ENCODE measurements around the gene CUL3.

Gene CUL3

DNA sequence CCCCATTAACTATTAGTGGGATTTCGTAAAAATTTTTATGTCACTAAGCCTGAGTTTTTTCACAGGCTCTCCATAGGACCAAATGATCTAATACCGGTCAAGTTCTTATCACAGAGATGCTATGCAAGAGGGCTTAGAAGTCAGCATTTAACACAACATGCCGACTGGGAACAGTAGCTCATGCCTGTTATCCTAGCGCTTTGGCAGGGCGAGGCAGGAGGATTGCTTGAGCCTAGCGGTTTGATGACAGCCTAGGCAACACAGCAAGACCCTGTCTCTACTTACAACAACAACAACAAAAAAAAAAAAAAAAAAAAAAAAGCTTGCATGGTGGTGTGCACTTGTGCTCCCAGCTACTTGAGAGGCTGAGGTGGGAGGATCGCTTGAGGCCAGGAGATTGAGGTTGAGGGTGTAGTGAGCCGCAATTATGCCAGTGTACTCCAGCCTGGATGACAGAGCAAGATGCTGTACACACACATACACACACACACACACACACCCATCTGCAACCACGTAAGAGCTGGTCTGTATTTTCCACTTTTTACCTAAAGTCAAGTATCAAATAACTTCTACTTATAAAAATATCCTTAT is 115.7 kb downstream of the CUL3 start:
- no peak for DNase-seq (ENCODE audit: low spot score)

DNA sequence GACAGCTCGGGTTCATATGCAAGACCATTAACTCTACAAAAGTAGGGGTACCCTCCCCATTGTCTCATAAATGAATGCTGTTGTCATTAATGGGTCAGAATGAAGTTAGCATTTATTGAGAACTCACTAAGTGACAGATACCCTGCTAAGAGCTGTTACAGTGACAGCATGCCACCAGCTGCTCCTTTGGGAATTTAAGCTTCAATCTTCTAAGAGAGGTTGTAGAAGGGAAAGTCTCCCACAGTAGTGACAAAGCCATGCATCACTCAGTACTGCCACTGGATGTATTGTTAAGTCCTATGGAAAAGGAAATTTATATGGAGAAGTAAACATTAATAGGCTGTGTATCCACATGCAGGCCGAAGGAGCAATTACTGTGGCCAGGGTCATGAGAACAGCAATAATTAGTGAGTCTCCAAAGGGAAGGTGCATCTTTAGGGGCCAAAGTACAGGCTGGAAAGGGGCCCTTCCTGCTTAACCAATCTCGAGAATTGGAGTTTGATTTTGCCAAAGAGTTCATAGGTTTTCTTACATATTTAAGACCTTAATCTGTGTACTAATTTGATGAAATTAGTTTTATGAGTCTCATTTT is 118.8 kb downstream of the CUL3 start:
- DNase-seq (ENCODE audit: low spot score): no peak

DNA sequence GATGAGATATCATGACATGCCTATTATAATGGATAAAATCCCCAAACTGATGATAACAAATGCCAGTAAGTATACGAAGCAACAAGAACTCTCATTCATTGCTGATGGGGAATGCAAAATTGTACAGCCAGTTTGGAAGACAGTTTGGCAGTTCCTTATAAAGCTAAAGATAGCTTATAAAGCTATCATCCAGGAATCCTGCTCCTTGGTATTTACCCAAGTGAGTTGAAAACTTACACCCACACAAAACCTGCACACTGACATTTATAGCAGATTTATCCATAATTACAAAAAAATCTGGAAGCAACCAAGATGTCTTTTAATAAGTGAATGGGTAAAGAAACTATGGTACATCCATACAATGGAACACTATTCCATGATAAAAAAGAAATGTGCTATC is 123.8 kb downstream of the CUL3 start:
- no peak for DNase-seq (ENCODE audit: low spot score)

DNA sequence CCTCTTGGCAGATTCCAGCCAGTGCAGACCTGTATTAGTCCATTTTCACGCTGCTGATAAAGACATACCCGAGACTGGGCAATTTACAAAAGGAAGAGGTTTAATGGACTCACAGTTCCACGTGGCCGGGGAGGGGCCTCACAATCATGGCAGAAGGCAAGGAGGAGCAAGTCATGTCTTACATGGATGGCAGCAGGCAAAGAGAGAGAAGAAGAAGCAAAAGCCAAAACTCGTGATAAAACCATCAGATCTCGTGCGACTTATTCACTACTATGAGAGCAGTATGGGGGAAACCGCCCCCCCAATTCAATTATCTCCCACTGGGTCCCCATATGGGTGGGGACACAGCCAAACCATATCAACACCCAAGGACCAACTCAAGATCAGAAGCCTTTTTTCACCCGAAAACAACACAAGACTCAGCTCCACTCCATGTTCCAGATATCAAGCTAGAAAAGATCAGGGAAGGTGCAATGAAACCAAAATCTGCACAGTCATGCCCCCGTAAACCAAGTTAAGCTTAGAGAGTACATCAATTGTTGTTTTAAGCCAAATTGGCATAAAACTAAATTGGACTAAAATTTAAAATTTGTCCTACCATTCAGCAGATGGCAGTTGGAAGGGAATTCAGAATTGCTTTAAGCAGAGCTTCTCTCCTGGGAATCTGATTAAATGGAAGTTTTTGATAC is 127.6 kb downstream of the CUL3 start:
- no peak for DNase-seq (ENCODE audit: low spot score)

DNA sequence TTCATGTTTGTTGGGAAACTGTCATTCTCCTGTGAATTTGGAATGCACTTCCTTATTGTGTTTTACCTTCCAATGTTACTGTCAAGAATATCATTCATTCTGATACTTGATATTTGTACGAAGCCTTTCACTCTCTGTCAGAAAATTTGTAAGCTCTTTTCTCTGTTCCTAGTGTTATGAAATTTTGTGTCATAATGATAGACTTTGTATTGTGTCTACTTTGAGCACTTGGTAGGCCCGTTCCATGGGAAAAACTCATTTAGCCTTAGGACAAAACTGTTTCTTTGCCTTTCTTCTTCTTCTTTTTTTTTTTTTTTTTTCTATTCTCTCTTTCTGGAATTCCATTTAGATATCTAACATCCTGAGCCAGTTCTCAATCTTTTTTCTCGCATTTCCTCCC is 131.3 kb downstream of the CUL3 start:
- DNase-seq (ENCODE audit: low spot score): no peak

DNA sequence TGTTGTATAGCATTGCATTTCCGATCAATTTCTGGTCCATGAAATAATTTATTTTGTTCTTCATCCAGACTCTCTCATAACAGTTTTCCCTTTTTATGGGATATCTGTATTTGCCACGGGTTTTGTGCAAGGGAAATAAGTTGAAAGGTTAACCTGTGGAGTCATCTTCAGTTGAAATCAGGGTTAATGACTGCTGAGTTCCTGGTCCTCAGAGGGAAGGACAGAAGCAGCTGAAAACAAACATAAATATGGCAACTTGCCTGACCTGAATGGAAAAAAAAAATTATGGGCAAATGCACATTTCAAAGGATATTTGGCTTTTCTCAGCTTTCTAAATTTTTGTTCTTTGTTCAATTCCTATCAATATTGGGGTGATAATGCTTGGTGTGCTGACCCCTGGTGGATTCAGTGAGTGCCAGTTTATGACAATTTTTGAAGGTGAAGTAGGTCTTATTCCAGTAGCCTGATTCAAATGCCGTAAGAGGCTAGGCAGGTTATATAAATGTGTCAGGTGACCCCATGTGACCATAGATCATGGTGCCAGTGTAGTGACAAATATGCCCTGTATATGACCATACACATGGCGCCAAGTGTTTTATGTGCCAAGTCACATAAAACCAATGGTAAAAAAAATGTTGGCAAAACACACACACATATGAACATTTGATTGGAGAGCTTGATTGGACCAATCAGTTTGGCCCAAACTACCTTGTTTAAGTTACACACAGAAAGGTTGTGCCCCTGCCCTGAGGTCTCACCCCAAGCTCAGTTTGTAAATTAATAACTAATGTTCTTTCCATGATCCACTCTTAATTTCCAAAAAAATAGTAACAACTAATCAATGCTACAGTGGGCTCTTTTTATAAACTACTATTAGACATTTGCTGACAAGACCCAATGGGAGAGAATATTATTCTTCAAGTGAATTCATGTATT is 135.7 kb downstream of the CUL3 start:
- peak; percentile 35 for DNase-seq (ENCODE audit: low spot score)

DNA sequence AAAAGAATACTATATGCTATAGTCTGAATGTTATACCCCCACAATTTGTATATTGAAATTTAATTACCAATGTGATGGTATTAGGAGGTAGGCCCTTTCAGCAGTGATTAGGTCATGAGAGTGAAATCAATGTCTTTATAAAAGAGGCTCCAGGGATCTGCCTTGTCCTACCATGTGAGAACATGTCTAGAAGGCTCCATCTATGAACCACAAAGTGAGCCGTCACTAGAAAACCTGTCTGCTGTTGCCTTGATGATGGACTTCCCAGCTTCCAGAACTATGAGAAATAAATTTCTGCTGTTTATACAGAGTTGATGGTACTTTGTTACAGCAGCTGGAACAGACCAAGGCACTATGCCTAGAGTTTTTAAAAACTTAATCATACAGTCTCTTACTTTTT is 136.9 kb downstream of the CUL3 start:
- DNase-seq (ENCODE audit: low spot score): no peak

DNA sequence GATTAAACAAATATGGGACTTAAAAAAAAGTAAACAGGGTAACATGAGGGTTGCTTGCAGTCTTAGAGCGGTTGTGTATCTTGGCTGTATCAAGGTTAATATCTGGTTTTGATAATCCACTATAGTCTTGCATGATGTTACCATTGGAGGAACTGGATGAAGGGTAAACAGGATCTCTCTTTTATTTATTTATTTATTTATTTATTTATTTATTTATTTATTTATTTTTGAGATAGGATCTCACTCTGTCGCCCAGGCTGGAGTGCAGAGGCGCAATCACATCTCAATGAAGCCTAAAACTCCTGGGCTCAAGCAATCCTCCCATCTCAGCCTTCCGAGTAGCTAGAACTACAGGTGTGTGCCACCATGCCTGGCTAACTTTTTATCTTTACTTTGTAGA is 140.4 kb downstream of the CUL3 start:
- no peak for DNase-seq (ENCODE audit: low spot score)

DNA sequence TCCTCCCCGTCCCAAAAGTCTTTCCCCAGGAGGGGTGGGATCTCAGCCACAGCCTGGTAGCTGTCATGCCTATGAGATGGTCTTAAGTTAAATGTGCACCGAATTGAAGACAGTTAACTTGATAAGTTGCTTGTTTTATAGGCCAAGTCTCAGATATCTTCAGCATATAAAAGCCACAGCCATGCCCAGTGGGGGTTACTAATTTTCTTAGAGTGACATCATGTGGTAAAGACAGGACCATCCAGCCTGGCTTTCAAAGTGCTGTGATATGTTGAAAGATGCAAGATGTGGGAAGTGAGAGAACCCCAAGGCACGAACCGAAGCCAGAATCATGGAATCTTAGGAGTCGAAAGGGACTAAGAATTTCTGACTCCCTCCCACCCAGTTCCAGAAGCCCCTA is 141.1 kb downstream of the CUL3 start:
- no peak for DNase-seq (ENCODE audit: low spot score)

DNA sequence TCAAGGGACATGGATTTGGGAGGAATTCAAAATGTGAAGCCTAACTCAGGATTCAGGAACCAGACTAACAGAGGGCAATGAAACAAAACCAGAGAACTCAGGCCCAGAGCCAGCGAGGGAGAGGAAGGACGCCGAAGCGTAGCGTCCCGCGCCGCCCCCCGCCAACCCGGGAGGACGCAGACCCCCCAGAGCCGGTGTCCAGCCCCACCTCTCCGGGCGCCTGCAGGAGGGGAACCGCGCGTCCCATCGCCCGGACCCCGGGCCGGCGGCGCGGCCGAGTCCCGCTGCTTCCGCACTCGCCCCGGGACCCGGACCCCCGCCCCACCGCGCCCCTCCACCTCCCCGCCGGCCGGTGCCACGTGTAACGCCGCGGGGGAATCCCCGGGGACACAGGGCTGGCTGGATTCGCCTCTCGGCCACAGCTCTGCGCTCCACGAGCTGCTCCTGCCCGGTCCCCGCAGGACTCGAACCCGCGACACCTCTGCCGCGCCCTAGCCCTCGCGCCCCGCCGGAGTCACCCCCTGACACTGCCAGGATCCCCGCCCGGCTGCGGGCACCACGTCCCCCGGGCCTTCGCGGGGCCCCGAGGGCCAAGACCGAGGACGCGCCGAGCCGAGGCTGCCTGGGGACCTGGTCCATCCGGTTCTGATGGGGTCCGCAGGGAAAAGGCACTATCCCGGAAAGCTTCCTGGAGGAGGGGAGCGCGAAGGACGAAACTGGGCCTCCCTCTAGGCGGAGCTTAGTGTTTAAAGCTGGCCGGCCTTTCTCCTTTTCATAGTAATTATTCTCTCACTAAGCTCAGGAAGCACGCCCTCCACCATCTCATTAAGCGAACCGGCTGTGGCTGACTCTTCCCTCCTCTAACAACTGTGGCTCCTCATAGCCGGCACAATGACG is 142.8 kb downstream of the CUL3 start:
- DNase-seq (ENCODE audit: low spot score): peak; percentile 14

DNA sequence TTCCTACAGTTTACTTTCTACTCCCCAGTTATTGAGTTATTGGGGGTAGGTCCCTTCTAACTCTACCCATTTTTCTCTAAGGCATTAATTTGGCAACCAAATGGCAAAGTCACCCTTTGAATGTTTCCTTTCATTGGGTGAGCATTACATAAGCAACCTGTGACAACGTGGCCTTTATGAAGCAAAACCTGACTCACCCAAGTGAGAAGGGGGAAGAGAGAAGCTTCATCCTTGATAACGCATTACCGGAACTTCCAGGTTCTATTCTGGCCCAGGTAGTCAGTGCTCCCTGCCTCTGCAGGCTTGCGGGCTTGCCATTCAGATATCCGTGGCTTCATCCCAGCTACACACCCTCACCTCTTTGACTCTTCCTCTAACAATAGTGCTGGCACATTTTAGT is 144.2 kb downstream of the CUL3 start:
- DNase-seq (ENCODE audit: low spot score): no peak

DNA sequence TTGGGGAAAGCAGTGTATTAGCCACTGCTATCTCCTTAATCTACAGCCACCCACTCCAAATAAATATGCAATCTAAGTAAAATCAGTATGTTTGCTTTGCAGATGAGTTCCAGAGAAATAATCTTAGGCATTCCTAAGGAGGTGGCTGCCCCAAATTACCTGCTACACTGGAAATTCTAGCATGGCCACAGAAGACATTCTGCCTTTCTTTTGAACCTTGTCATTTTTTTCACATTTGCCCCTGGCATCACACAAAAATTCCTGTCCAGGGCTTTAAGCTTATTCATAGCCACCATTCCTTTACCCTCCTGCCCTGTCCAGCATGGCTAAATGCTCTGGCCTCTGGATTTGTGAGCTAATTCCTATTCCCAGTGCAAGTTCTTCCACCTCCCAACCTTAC is 146.4 kb downstream of the CUL3 start:
- no peak for DNase-seq (ENCODE audit: low spot score)

DNA sequence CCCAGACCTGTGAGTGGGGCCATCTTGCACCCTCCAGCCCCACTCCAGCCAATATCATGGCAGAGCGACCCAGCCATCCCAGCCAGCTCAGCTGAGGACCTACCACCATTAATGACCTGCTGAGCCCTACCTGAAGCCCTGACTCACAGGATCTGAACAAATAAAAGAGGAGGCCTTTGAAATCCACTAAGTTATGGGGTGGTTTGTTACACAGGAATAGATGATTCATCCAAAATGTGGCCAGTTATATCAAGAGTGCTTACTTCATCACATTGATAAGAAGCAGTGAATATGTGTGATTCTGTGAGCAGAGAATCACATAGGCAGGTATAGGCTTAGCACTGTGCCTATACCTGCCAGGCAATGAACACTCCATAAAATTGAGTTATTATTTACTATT is 148.5 kb downstream of the CUL3 start:
- DNase-seq (ENCODE audit: low spot score): no peak

DNA sequence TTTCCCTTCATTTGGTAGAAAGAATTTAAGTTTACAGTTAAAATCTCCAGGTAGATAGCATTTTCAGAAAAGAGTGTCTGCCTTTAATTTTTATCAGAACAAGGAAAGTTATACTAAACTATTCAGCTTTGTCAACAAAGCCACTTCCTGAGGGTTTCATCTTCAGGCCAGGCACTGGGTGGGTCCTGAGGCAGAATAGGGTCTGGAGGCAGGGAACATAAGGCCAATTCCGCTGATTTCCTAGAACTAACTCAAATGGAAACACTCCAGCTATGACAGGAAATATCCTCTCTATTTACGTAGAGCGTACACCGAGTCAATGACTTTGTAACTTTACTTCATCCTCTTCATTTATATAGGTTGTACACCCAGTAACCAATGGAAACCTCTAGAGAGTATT is 150.5 kb downstream of the CUL3 start:
- DNase-seq (ENCODE audit: low spot score): no peak

DNA sequence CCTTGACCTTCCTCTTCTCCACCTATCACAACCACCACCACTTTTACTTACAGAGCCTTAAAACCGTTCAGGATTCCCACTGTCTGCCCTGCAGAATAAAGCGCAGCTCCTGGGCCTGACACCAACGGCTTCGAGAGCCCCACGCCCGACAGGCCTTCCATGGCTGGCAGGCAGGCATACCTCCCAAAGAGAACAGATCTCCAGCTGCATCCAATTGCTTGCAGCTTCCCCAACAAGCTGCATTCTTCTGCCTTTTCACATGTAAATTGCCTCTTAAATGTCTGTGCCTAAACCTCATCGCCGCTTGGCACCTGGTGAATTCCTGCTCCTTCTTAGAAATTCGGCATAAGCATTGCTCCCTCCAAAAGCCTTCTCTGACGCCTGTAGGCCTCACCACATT is 151.7 kb downstream of the CUL3 start:
- peak; percentile 78 for DNase-seq (ENCODE audit: low spot score)

DNA sequence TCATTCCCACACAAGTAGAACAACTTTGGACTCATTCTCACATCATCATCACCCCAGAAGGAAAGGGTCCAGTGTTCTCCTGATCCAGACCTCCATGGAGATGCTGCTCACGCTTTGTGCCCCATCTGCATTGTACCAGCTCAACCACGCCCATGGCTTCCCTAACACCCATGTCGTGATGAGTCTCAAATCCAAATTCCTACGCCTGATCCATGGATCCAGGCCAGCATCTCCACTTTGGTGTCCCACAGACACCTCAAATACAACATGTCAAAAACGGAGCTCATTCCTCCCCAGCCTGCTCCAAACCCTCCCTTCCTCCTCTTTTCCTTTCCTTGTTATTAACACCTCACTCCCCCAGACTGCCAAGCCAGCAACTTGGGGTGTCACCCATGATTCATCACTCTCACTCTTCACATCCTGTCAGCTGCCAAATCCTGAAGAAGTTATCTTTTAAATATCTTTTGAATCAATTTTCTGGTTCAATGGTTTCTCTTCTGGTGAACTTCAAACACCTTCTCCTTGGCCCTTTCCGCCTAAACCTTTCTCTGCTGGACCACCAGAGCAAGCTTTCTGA is 153.1 kb downstream of the CUL3 start:
- no peak for DNase-seq (ENCODE audit: low spot score)

DNA sequence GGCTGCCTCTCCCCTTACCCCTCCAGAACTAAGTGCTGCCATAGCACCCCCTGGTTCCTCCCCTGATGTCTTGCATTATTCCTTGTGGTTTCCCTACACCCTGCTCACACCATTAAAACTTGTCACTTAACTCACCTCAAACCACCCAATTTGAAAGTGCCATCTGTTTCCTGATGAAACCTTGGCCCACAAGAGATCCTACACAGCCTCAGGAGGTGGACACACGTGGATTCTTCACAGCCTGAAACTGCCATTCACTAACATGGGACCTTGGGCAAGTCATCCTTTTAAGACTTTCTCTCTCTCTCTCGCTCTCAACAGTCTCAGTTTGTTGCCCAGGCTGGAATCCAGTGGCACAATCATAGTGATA is 155.7 kb downstream of the CUL3 start:
- no peak for DNase-seq (ENCODE audit: low spot score)

DNA sequence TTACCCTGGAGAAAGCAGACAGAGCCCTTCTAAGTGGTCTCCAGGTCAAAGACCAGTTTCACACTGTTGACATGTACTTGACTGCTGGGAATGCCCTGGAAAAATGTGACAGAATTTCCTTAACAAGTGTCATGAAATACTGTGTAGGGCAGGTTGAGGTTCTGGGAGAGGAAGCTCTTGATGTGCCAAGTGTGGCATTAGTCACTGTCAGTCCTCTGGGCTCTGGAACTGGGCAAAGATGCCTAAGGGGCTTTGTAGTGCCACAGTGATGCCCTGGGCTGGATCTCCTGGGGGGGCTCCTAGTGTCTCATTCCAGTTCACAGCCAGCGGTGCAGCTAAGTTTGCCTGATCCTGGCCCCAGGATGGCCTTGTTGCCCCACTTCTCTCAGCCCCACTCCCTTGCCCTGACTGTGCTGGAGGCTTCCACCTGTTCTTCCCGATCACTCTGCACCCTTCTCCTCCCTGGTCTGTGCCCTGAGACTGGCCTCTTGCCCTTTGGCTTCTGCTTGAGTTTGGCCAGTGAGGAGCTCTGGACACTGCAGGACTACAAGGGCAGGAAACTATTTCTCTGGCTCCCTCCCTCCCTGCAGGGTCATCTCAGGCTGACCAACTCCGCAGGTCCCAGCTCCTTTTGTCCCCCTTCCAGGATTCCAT is 156.2 kb downstream of the CUL3 start:
- no peak for DNase-seq (ENCODE audit: low spot score)

DNA sequence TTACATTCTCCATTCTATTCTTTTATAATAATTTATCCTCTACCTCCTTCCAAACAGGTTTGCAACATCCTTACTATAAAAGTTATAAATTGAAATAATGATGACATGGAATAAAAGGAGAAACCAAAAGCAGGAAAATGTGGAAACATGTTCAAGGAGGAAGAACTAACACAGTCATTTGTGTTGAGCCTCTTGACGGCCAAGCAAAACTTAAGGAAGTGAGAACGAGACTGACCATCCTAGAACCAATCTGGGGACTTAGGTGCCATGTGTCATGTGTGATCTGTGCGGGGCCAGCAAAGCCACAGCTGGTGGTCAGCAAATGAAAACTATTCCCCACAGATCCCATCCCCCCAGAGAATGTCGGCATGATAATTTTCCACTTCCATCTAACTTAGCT is 157.7 kb downstream of the CUL3 start:
- DNase-seq (ENCODE audit: low spot score): no peak

DNA sequence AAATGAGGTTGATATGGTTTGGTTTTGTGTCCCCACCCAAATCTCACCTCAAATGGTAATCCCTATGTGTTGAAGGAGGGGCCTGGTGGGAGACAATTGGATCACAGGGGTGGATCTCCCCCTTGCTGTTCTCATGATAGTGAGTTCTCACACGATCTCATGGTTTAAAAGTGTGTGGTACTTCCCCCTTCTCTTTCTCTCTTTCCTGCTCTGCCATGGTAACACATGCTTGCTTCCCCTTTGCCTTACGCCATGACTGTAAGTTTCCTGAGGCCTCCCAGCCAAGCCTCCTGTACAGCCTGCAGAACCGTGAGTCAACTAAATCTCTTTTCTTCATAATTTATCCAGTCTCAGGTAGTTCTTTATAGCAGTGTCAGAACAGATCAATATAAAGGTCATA is 158.5 kb downstream of the CUL3 start:
- DNase-seq (ENCODE audit: low spot score): no peak

DNA sequence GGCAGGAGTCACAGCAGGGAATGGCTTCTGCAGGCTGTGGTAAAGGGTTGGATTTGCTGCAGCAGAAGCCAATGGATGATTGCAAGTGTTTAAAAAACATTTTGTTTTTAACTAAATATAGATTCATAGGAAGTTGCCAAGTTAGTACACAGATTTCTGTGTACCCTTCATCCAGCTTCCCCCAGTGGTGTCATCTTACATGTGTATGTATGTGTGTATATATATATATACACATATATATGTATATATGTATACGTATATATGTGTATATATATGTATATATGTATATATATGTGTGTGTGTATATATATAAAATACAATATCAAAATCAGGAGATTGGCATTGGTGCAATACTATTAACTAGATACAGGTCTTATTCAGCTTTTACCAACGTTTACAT is 164.1 kb downstream of the CUL3 start:
- DNase-seq (ENCODE audit: low spot score): no peak

Measured in iPS-NIHi11 (cell line).